RWPE1 (cell line): ENCODE measurements around the gene PTCD2.

Experiments
- CTCF ChIA-PET: fragments of 350-600 bp; sonication (Branson Sonifier 250); formaldehyde crosslinking; extraction: SDS; loops from one replicate; lab custom pipeline; 2021; lab: Yijun Ruan, JAX
- POLR2A ChIA-PET: fragments of 400-600 bp; formaldehyde crosslinking; extraction: SDS; loops from one replicate; lab custom pipeline; 2020; ENCODE audit warnings: antibody characterized with exemption; ENCODE audit not compliant: low non-redundant PET; lab: Yijun Ruan, JAX
- DNase-seq: peaks from one replicate; pipeline ENCODE4 v3.0.0; 2012; ENCODE audit warnings: low spot score
- H3K27ac ChIP-seq: fragments of 450-650 bp; 2 replicates; pipeline ENCODE4 v1.5.1; 2017
- CTCF ChIP-seq: fragments of 450-650 bp; conservative IDR thresholded peaks from 2 replicates; pipeline ENCODE4 v1.5.1; 2017; ENCODE audit warnings: low read depth, mild to moderate bottlenecking

The PTCD2 gene

GRCh38 chr5:72369711-72370110 is 49.5 kb downstream of the PTCD2 start:
- TF ChIP-seq CTCF: no peak
- POLR2A ChIA-PET: no interaction called here
- DNase-seq: no peak
- no peak overlapping the region for H3K27ac ChIP-seq
- CTCF ChIA-PET: interaction anchor here (6.1 kb wide), 1 partner anchor 155 kb away, joined by 62 read pairs; no protein-coding TSS in a partner anchor

GRCh38 chr5:72372331-72372730 is 52.2 kb downstream of the PTCD2 start:
- no peak for DNase-seq
- no peak for TF ChIP-seq CTCF
- no peak overlapping the region for H3K27ac ChIP-seq
- CTCF ChIA-PET: interaction anchor here (0.6 kb wide), 1 partner anchor 16 kb away, joined by 4 read pairs; no protein-coding TSS in a partner anchor
- POLR2A ChIA-PET: no interaction called here

GRCh38 chr5:72372923-72373322 is 52.8 kb downstream of the PTCD2 start:
- no peak overlapping the region for H3K27ac ChIP-seq
- ChIA-PET CTCF (interaction anchor here (1.1 kb wide), 1 partner anchor 151 kb away, joined by 4 read pairs; no protein-coding TSS in a partner anchor), POLR2A (no interaction called here)
- DNase-seq: no peak
- TF ChIP-seq CTCF: no peak

GRCh38 chr5:72374844-72375243 is 54.7 kb downstream of the PTCD2 start:
- ChIA-PET POLR2A (no interaction called here), CTCF (no interaction called here)
- DNase-seq: no peak
- no peak overlapping the region for H3K27ac ChIP-seq
- no peak for TF ChIP-seq CTCF

GRCh38 chr5:72376381-72376780 is 56.2 kb downstream of the PTCD2 start:
- DNase-seq: no peak
- POLR2A ChIA-PET: no interaction called here
- TF ChIP-seq CTCF: no peak
- H3K27ac ChIP-seq: no peak overlapping the region
- CTCF ChIA-PET: no interaction called here

- ChIA-PET POLR2A (interaction anchor here (0.6 kb wide), 1 partner anchor 228 kb away, joined by 3 read pairs; no protein-coding TSS in a partner anchor), CTCF (interaction anchor here (1.5 to 2.6 kb wide), 2 partner anchors 12 to 146 kb away, joined by 6 to 11 read pairs; no protein-coding TSS in a partner anchor)
- peak overlapping the region; percentile 61 for H3K27ac ChIP-seq
- TF ChIP-seq CTCF: no peak
- no peak for DNase-seq
Observed at GRCh38 chr5:72377910-72378638, 57.9 kb downstream of the PTCD2 start.
